GM19193 (cell line): ENCODE measurements around the gene ASAP3.

Experiments
- POLR2A ChIP-seq: IDR thresholded peaks from 4 replicates; pipeline ENCODE4 v1.6.1; 2011; ENCODE audit not compliant: insufficient read depth, insufficient read length; ENCODE audit errors: extremely low read depth

The ASAP3 gene

DNA sequence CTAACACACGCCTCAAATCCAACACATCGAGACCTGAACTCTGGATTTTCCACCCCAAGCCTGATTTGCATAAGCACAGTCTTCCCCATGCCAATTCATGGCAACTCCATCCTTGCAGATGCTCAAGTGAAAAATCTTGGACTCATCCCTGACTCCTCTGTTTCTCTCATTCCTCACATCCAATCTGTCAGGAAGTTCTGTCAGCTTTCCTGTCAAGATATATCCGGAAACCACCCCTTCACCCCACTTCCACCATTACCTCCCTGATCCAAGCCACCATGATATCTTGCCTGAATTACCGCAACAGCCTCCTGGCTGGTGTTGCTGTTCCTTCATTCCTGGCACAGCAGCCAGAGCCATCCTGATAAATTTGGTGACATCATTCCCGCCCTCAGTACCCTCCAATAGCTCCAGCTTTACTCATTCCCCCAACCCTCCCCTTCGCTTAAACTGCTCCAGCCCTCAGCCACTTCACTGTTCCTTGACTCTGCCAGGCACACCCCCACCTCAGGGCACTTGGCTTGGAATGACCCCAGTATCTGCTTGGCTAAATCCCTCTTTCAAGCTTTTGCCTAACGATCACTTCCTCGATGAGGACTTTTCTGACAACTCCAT is 76.9 kb downstream of the ASAP3 start:
- TF ChIP-seq POLR2A: no peak

DNA sequence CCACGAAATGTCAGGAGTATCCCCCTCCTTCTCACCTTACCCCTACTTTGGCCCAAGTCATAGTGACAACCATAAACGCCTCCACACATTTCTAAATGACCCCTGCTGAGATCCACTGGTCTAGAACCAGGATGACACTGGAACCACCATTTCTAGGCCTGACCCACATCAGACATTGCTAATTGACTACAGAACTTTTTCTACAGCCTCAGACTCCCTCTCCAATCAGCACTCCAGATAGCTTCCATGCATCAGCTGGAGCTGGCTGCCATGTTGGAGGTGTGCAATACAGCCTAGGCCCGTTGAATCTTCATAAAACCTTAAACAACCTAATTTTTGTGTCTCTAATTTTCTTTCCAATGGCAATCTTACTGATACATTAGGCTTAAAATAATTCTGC is 78.0 kb downstream of the ASAP3 start:
- no peak for TF ChIP-seq POLR2A

DNA sequence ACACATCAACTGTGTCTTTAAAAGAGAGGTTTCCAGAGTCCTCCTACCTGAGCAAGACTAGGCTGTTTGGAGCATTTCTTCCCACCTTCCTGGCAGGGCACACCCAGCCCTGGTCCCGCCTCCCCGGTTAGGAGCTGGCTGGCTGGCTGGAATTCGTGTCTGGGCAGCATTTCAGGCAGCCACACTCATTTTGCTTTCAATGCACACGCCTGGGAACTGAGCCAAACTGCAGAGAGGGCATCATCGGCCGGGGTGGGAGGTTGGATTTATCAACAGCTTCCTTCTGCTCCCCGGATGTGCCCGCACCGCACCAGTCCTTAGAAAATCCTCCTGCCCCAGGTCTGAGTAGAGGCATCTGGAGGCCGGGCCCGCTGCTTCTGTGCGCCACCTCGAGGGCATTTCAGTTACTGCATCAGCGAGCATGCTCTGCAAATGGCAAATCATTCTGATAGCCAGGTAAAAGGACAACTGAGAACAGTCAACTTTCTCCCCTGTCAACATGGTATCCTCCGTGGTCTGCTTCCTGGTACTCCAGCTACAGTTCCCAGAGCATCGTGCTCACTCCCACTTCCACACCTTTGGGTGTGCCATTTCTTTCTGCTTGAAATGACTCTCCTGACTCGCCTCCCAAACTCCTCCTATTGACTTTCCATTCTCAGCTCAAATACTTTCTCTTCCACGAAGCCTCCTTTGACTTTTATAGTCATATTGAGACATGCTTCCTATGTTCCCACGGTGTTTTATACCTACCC is 80.1 kb downstream of the ASAP3 start:
- TF ChIP-seq POLR2A: no peak

DNA sequence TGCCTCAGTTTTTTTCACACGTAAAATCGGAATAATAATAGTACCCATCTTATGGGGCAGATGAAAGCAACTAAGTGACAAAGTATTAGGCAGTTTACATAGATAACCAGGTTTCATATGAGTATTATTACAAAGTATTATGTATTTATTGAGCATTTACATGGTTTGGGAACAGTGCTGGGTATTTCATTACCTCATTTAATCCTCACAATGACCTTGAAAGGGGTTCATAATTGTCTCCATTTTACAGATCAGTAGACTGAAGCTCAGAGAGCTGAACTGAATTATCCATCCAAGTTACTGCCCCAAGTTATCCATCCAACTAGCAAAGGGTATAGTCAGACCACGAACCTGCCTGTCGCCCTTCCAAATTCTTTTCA is 80.6 kb downstream of the ASAP3 start:
- TF ChIP-seq POLR2A: no peak

DNA sequence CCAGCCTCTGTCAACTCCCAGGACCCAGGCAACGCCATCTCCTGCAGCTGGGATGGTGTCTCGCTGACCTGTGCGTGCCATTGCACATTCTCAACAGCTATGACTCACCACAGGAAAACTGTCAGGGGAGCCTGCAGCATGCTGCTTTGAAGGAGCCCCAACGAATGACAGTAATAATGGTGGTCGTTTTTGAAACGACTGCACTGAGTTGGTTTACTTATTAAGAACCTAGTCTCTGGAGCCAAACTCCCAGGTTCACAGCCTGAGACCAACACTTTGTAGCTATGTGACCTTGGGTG is 81.0 kb downstream of the ASAP3 start:
- TF ChIP-seq POLR2A: no peak

DNA sequence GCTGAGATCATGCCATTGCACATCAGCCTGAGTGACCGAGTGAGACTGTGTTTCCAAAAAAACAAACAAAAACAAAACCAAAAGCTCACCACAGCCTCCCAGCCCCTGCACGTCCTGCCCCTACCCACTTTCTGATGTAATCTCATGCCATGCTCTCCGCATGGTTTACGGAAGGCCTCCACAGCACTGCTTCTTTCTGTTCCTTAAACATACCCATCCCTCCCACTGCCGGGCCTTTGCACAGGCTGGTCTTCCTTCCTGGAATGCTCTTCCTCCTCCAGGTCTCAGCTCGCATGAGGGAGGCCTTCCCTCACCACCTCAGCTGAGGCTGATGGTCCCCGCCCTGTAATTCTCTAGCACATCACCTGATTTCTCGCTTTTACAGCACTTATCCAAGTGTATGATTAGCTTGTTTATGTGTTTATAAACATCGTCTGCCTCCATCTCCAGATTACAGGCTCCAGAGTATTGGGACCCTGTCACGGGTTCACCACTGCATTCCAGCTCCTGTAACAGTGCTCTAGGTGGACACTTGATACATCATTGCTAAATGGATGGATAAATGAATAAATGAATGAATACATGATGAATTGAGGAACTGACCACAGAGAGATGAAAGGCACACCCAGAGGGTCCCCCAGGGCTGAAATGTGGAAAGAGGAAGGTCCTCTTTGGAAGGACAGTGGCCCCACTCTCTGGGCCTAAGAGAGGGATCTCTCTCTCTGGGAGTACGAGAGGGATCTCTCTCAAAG is 81.5 kb downstream of the ASAP3 start:
- no peak for TF ChIP-seq POLR2A

DNA sequence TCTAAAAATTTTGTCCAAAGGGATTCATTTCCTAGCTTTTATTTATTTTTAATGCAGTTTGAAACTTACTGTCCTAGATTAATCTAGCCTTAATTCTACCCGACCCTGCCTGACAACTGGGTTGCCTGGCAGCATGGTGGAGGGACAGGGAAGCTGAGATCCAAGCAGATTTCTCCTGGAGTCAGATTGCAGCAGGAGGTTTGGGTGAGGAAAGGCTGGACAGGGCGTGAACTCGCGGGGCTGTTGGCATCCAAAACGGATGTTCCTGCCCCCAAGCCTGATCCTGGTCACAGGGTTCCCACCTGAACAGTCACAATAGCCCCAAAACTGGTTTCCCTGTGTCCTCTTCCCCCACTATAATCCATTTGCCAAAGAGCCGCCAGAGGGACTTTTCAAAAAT is 82.7 kb downstream of the ASAP3 start:
- TF ChIP-seq POLR2A: no peak

DNA sequence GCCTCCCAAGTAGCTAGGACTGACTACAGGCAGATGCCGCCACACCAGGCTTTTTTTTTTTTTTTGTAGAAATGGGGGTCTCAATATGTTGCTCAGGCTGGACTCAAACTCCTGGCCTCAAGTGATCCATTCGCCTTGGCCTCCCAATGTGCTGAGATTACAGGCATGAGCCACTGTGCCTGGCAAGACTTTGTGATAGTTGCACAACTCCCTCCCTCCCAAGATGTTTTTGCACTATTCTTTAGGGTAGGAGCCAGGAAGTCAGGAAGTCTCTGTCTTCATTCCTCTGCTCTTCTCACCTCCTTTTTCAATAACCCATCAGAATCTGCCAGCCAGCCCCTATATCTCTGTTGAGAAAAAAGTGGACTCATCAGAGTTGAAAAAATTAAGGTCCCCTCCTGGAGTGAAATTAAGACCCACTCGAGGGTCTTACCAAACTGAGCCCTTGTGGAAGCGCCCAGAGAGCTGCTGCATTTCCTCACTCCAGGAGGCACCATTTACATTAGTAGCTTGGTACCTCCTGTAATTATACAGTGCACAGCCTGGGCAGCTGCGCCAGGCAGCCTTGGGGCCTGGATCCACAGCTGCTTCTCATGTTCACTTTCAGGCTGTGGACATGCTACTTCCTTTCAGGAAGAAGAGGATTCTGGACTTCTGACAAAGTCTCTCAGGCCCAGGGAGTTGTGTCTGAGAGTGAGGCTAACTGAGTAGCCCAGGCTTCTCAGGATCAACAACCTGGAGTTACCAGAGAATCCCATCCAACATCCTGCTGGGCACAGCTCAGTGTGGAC is 83.5 kb downstream of the ASAP3 start:
- no peak for TF ChIP-seq POLR2A

DNA sequence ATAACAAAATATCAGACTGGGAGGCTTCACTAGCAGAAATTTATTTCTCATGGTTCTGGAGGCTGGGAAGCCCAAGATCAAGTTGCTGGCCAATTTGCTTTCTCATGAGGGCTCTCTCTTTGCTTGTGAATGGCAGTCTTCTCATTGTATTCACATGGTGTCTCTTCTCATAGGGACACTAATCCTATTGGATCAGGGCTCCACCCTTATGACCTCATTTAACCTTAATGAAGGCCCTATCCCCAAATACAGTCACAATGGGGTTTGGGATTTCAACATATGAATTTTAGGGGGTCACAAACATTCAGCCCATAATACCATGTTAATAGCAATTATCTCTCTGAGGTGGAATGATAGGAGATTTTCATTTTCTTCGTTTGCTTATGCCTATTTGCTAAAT is 84.8 kb downstream of the ASAP3 start:
- TF ChIP-seq POLR2A: no peak

DNA sequence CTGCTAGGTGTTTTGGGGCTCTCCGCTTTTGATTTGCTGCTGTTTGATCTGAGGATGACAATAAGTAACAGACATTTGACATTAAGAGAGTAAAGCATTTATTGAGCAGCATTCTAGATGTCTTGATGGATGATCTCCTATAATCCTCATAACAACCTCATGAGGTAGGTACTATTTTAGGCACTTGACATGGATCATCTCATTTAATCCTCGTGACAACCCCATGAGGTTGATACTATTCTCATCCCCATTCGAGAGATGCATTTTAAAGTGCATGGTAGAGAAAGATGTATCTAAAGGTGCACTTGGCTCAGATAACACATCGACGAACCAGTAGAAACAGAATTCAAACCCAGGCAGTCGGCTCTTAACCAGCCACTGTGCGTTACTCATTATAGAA is 86.1 kb downstream of the ASAP3 start:
- TF ChIP-seq POLR2A: no peak

DNA sequence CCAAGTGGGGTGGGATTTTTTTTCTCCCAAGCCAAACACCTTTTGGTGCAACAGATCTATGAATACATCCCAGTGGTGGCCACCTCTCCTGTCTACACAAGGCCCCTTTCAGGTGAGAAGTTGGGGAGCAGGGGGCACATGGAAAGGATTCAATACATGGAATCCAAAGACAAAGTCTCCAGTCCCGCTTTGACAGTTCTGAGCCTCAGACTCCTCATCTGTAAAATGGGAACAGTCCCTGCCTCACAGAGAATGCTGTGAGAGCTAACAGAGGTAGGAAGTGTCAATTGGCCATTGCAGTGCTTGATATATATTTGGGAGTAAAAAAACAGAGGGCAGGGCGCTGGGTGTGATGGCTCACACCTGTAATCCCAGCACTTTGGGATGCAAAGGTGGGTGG is 87.6 kb downstream of the ASAP3 start:
- no peak for TF ChIP-seq POLR2A

DNA sequence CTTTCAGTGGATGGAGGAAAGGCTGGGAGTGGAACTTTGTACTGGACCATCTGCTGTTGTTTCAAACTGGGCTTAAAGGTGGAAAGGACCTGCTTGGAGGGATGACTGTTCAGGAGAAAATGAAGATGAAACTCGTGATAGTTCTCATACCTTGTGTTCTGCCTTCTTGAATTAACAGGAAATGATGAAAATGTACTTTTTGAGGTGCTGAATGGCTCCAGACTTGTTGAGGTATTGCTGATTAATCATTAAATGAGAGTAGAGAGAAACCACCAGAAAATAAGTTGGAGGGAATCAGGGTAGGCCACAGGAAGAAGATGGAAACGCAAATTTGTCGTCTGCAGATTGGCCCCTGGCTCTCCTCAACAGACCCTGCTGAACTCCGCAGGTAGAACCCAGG is 88.1 kb downstream of the ASAP3 start:
- no peak for TF ChIP-seq POLR2A

DNA sequence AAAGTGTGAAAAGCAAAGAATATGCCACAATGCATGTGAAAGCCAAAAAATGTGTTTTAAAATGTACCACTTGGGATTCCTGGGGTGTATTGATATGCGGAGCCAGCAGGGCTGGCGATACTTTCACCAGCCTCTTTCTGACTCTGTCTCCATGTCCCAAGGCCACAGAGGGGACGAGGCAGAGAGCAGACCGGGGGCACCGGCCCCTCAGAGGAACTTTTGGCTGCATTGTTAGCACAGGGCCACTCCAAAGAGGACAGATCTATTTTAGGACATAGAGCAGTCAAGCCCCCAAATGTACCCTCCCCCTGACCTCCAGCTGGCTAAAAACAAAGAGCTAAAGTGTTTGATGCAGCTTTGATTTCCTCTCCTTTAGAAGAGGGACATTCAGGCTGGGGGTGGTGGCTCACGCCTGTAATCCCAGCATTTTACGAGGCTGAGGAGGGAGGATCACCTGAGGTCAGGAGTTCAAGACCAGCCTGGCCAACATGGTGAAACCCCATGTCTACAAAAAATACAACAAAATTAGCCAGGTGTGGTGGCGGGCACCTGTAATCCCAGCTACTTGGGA is 88.7 kb downstream of the ASAP3 start:
- no peak for TF ChIP-seq POLR2A

DNA sequence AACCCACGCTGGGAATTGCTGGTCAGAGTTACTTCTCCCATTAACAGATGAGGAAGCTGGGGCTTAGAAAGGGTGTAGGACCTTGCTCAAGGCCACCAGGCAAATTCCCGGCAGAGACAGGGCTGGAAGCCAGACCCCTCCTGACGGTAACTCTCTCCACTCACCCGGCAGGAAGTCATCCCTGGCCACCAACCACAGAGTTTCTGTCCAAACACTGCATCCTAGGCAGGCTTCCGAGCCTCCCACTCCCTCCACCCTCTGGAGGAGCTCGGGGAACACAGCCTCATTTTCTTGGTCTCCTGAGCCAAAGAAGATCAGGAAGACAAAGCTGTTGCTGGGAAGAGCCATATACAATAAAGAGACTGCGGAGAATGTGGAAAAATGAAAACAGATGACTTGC is 89.3 kb downstream of the ASAP3 start:
- TF ChIP-seq POLR2A: no peak

DNA sequence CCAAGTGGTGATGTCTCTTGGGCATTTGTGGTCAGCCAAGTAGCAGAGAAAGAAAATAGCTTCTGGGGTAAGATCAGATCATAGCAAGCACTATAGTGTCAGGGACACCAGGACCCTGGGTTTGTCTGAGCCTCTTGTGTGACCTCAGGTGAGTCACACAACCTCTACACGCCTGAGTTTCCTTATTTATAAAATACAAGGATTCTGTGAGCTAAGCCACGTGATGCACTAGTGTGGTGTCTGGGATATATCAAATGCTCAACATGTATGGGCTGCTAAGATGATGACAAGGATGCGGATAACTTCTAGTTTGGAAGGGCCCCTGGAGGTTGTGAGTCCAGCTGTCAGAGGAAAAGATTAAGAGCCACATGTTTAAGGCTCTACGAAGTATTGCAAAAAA is 89.8 kb downstream of the ASAP3 start:
- TF ChIP-seq POLR2A: no peak
